ENCODE measurements around the gene PPFIBP1. TPM values are rescaled to one million over a fixed set of nuclear protein-coding genes. Genes with fewer than 3 reads are reported as not detected.

Gene PPFIBP1
- total RNA-seq, 4 donors from 2014 or later, result 47.2 to 77.3 (median 52.7) TPM

DNA sequence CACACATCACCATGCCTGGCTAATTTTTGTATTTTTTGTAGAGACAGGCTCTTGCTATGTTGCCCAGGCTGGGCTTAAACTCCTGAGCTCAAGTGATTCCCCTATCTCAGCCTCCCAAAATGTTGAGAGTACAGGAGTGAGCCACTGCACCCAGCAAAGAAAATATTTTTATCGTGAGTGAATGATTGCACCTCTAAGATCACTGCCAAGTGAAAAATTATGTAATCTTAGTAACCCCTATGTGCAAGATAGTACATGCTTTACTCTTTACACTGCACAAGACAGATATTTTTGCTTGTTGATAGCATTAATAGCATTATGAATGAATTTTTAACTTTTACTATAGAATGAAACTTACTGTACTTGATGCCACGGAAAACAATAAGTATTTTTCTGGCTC is 183.2 kb downstream of the PPFIBP1 start:
- DNase-seq (ENCODE audit: low spot score in 2 of 2), result no peak
- intact Hi-C loops (cut with DNase I; ENCODE audit: low total_unique reads), result no loop called here
- H3K4me3 ChIP-seq (ENCODE audit: low read depth, poor library complexity, severe bottlenecking), result no peak overlapping the region
- TF ChIP-seq, protein P1, sequence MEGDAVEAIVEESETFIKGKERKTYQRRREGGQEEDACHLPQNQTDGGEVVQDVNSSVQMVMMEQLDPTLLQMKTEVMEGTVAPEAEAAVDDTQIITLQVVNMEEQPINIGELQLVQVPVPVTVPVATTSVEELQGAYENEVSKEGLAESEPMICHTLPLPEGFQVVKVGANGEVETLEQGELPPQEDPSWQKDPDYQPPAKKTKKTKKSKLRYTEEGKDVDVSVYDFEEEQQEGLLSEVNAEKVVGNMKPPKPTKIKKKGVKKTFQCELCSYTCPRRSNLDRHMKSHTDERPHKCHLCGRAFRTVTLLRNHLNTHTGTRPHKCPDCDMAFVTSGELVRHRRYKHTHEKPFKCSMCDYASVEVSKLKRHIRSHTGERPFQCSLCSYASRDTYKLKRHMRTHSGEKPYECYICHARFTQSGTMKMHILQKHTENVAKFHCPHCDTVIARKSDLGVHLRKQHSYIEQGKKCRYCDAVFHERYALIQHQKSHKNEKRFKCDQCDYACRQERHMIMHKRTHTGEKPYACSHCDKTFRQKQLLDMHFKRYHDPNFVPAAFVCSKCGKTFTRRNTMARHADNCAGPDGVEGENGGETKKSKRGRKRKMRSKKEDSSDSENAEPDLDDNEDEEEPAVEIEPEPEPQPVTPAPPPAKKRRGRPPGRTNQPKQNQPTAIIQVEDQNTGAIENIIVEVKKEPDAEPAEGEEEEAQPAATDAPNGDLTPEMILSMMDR (IDR thresholded peaks at IDR 0.05), result no peak
- no peak for TF ChIP-seq POLR2A (IDR thresholded peaks at IDR 0.05)
- 48 to 54% methylated on average over 2 of the region's 2 CpGs for WGBS, 2 donors

DNA sequence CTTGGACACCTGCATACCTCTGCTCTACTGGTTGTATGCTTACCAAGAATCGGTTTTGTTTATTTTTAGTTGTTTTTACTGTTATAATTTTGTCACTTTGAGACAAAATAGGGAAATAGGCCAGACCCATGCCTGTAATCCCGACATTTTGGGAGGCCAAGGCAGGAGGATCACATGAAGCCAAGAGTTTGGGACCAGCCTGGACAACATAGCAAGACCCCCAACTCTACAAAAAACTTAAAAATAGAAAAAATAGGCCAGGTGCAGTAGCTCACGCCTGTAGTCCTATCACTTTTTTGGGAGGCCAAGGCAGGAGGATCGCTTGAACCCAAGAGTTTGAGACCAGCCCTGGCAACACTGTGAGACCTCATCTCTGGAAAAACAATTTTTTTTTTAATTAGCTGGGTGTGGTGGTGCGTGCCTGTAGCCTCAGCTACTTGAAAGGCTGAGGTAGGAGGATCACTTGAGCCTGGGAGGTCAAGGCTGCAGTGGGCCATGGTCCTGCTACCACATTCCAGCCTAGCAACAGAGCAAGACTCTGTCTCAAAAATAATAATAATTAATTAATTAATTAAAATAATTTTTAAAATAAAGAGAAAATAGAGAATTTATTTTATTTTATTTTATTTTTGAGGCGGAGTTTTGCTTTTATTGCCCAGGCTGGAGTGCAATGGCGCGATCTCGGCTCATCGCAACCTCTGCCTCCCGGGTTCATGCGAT is 185.4 kb downstream of the PPFIBP1 start:
- 75 to 80% methylated on average over 12 of the region's 12 CpGs for WGBS, 2 donors
- TF ChIP-seq POLR2A (IDR thresholded peaks at IDR 0.05), result no peak
- TF ChIP-seq, protein P1 (IDR thresholded peaks at IDR 0.05), result no peak
- intact Hi-C loops (cut with DNase I; ENCODE audit: low total_unique reads), result no loop called here
- DNase-seq (ENCODE audit: low spot score in 2 of 2), result no peak
- H3K4me3 ChIP-seq (ENCODE audit: low read depth, poor library complexity, severe bottlenecking), result no peak overlapping the region

DNA sequence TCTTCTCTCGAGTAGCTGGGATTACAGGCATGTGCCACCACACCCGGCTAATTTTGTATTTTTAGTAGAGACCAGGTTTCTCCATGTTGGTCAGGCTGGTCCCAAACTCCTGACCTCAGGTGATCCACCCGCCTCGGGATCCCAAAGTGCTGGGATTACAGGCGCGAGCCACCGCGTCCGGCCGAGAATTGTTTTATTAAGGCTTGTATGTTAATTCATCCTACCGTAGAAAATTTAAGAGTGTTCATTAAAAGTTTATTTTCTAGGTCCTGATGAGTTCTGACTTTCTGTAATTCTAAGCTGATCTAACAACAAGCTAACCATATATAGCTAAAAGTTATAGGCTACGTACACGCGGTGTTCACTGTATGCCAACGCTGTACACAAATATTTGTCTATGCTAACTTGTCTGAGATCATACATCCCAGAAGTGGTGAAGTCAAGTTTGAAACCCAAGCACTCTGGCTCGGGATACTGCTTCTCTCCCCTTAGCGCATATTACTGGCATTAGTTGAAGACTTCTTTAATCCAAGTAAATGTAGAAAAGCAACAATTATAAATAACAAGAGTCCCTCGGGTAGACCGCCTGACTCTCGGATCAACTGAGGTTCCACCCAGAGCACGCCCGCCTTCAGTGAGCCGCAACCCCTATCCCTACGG is 186.1 kb downstream of the PPFIBP1 start:
- peak in 1 of 2 donors; percentile 35 for DNase-seq (ENCODE audit: low spot score in 2 of 2)
- intact Hi-C loops (cut with DNase I; ENCODE audit: low total_unique reads), result no loop called here
- TF ChIP-seq POLR2A (IDR thresholded peaks at IDR 0.05), result no peak
- TF ChIP-seq, protein P1 (IDR thresholded peaks at IDR 0.05), result no peak
- WGBS, 2 donors, result 16% methylated on average over 24 of the region's 24 CpGs
- H3K4me3 ChIP-seq (ENCODE audit: low read depth, poor library complexity, severe bottlenecking), result peak overlapping the region; percentile 87

GRCh38 chr12:27710592-27711316 is 186.7 kb downstream of the PPFIBP1 start, which contains the start of gene MRPS35:
Gene MRPS35, plus strand, starts transcription at chr12:27710832. Its CDS starts 12 bp downstream, at chr12:27710844.
- peak; percentile 86 to 98 for DNase-seq (ENCODE audit: low spot score in 2 of 2)
- H3K4me3 ChIP-seq (ENCODE audit: low read depth, poor library complexity, severe bottlenecking), result peak within 1 kb of the TSS; percentile 87
- intact Hi-C loops (cut with DNase I; ENCODE audit: low total_unique reads), result no loop called here
- TF ChIP-seq, protein P1 (IDR thresholded peaks at IDR 0.05), result no peak
- TF ChIP-seq POLR2A (IDR thresholded peaks at IDR 0.05), result no peak
- 0 to 1% methylated on average over 29 to 45 of the region's 46 CpGs for whole genome bisulfite sequencing, 2 donors

DNA sequence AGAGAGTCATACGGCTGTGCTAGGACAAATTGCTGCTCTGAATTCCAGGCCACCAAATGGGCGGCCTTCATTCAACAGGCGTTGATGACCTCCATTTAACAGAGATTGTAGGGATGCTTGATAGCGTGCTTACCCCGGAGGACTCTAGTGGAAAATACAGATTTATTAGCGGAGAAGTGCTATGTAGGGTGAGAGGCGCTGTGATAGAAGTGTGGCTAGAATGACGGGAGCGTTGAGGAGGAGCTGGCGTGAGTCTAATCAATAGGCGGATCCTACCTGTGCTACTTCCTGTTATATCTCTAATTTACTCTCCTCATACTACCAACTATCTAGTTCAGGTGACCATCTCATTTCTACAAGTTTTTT is 187.3 kb downstream of the PPFIBP1 start:
- H3K4me3 ChIP-seq (ENCODE audit: low read depth, poor library complexity, severe bottlenecking), result peak overlapping the region; percentile 87
- no peak for DNase-seq (ENCODE audit: low spot score in 2 of 2)
- intact Hi-C loops (cut with DNase I; ENCODE audit: low total_unique reads), result no loop called here
- no peak for TF ChIP-seq POLR2A (IDR thresholded peaks at IDR 0.05)
- TF ChIP-seq, protein P1 (IDR thresholded peaks at IDR 0.05), result no peak
- WGBS, 2 donors, result 0 to 1% methylated on average over 11 of the region's 11 CpGs

Data from lower leg skin (tissue), 4 donors.